Peyer's patch (tissue), 4 donors: ENCODE data around the gene GPC6.

Experiments
- CTCF ChIP-seq, 6 experiments: fragments of 450-650 bp in 4 of 6; fragments of 200-600 bp in 2 of 6; sonication (generic) in 1 of 6; IDR thresholded peaks; one replicate each; pipeline ENCODE4 v1.5.1; 2017 to 2019; ENCODE audit warnings: antibody characterized with exemption in 6 of 6, mild to moderate bottlenecking in 3 of 6, moderate library complexity in 1 of 6
- POLR2A ChIP-seq, 2 donors: fragments of 450-650 bp; IDR thresholded peaks; one replicate each; pipeline ENCODE4 v1.5.1; 2017; ENCODE audit warnings: antibody characterized with exemption in 2 of 2, mild to moderate bottlenecking in 2 of 2, moderate library complexity in 2 of 2

GRCh38 chr13:93286047-93286446, 59.4 kb downstream of the GPC6 start:
- TF ChIP-seq CTCF (IDR thresholded peaks at IDR 0.05) (no peak), POLR2A (IDR thresholded peaks at IDR 0.05) (no peak)
